ENCODE data around the gene IRF6. TPM values are rescaled to one million over a fixed set of nuclear protein-coding genes. Genes with fewer than 3 reads are reported as not detected.

The IRF6 gene
- polyA plus RNA-seq, 6 donors from 2014 or later, result 0.54 to 2.4 (median 1.8) TPM; not detected in 1

GRCh38 chr1:209835782-209836298 lies 29.9 kb upstream of the IRF6 start:
- Mint-ChIP-seq H3K4me1 (peaks cover 5 to 16% (median 14%) of the 10 kb centered on the region in 3 donors), H3K27me3 (no peaks in the 10 kb centered on the region), H3K27ac (peak overlapping the region in 1 of 6 donors; percentile 58)

GRCh38 chr1:209831615-209832014 lies 25.7 kb upstream of the IRF6 start:
- H3K27me3 Mint-ChIP-seq, result peaks cover 0 to 4% (median 0%) of the 10 kb centered on the region in 3 donors
- no peak overlapping the region for H3K27ac Mint-ChIP-seq
- peaks cover 41 to 44% of the 10 kb centered on the region in 2 donors for H3K36me3 Mint-ChIP-seq
- H3K4me1 Mint-ChIP-seq, result peaks cover 33 to 41% (median 34%) of the 10 kb centered on the region in 3 donors
- no peak overlapping the region for H3K4me3 Mint-ChIP-seq
- no peak for DNase-seq
- no peaks in the 10 kb centered on the region for H3K9me3 Mint-ChIP-seq
- no peak for ATAC-seq (ENCODE audit: low read depth in 2 of 2)

More at GRCh38 chr1:209835782-209836298, 29.9 kb upstream of the IRF6 start:
- no peak for ATAC-seq (ENCODE audit: low read depth in 2 of 2)
- DNase-seq, result no peak
- Mint-ChIP-seq H3K36me3 (peaks cover 54 to 57% of the 10 kb centered on the region in 2 donors), H3K9me3 (no peaks in the 10 kb centered on the region), H3K4me3 (no peak overlapping the region)

GRCh38 chr1:209830722-209831121 lies 24.8 kb upstream of the IRF6 start:
- Mint-ChIP-seq H3K4me3 (peak overlapping the region in 1 of 8 donors; percentile 62), H3K27ac (peak overlapping the region in 1 of 6 donors; percentile 5), H3K4me1 (peaks cover 33 to 41% (median 34%) of the 10 kb centered on the region in 3 donors), H3K9me3 (no peaks in the 10 kb centered on the region), H3K27me3 (peaks cover 0 to 7% (median 4%) of the 10 kb centered on the region in 3 donors), H3K36me3 (peaks cover 35 to 41% of the 10 kb centered on the region in 2 donors)
- DNase-seq, result no peak
- ATAC-seq (ENCODE audit: low read depth in 2 of 2), result no peak

DNA sequence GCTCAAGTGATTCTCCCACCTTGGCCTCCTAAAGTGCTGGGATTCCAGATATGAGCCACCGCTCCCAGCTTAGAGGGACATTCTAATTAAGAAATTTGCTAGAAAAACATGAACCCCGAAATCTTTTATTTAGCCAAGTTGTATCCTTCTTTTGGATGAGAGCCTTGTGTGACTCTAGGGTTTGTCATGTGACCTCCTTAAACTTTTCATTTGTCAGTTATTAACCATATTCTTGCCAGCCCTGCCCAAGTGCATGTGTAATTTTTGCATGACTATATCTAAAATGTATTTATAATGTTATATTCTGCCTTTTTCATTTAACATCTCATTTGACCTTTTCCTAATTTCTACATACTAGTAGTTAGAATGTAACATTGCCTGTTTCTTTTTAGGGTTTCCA lies 23.8 kb upstream of the IRF6 start:
- DNase-seq (no peak), ATAC-seq (ENCODE audit: low read depth in 2 of 2) (no peak)
- H3K4me1 Mint-ChIP-seq, result peaks cover 33 to 41% (median 34%) of the 10 kb centered on the region in 3 donors
- peak overlapping the region; percentile 16 to 91 (median 76) for H3K4me3 Mint-ChIP-seq
- peaks cover 4 to 13% (median 8%) of the 10 kb centered on the region in 3 donors for H3K27me3 Mint-ChIP-seq
- H3K36me3 Mint-ChIP-seq, result peaks cover 34 to 36% of the 10 kb centered on the region in 2 donors
- H3K27ac Mint-ChIP-seq, result peak overlapping the region in 3 of 6 donors; percentile 21 to 67 (median 55)
- H3K9me3 Mint-ChIP-seq, result no peaks in the 10 kb centered on the region

DNA sequence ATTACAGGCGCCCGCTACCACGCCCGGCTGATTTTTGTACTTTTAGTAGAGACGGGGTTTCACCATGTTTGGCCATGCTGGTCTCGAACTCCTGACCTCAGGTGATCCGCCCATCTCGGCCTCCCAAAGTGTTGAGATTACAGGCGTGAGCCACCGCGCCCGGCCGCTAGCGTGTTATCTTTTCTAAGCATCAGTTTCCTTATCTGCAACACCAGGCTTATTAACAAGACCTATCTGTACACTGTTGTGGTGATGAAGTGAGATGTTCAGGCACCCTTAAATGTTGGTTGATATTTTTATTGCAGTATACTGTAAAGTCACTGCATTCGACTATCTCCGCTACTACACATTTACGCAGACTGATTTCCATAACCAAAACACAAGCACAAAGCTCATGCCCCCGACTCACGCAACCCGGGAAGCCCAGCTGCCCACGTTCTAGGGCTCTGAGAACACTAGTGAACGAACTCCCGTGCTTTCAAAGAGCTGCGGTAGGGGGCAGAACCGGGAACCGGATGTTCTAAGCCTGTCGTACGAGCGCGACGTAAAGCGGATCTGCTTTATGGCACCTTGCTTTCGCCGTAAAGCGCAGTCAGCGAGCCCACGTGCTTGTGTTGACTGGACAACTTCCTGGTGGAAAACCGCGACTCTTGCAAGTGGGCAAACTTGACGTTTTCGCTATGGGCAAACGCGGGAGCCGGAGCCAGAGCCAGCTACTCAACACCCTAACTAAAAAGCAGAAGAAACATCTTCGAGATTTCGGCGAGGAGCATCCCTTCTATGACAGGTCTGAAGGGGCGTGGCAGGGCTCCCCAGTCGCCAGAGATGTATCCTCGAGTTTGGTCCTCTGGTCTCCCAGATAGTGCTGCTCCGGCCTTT lies 21.7 kb upstream of the IRF6 start, which contains the start of gene UTP25:
Gene UTP25, plus strand, starts transcription at position 589 of the 879 bp plus-strand sequence. Its CDS starts 92 bp downstream, at position 681.
- peaks cover 11 to 25% (median 14%) of the 10 kb centered on the region in 3 donors for H3K27me3 Mint-ChIP-seq
- peaks cover 33 to 46% (median 35%) of the 10 kb centered on the region in 3 donors for H3K4me1 Mint-ChIP-seq
- ATAC-seq (ENCODE audit: low read depth in 2 of 2) (peak; percentile 82 to 83), DNase-seq (peak; percentile 91)
- no peaks in the 10 kb centered on the region for H3K9me3 Mint-ChIP-seq
- peaks cover 18 to 19% of the 10 kb centered on the region in 2 donors for H3K36me3 Mint-ChIP-seq
- H3K27ac Mint-ChIP-seq, result peak within 1 kb of the TSS; percentile 66 to 98 (median 96)
- H3K4me3 Mint-ChIP-seq, result peak within 1 kb of the TSS; percentile 88 to 99 (median 96)

- H3K9me3 Mint-ChIP-seq, result no peaks in the 10 kb centered on the region
- H3K27me3 Mint-ChIP-seq, result peaks cover 19 to 42% (median 27%) of the 10 kb centered on the region in 3 donors
- DNase-seq, result no peak
- no peak for ATAC-seq (ENCODE audit: low read depth in 2 of 2)
- H3K36me3 Mint-ChIP-seq, result peaks cover 5 to 10% of the 10 kb centered on the region in 2 donors
- H3K27ac Mint-ChIP-seq, result peak overlapping the region in 1 of 6 donors; percentile 6
- H3K4me1 Mint-ChIP-seq, result peaks cover 28 to 43% (median 35%) of the 10 kb centered on the region in 3 donors
- peak overlapping the region in 3 of 8 donors; percentile 30 to 62 (median 44) for H3K4me3 Mint-ChIP-seq
These were observed 19.9 kb upstream of the IRF6 start for GRCh38 chr1:209825591-209826434.

DNA sequence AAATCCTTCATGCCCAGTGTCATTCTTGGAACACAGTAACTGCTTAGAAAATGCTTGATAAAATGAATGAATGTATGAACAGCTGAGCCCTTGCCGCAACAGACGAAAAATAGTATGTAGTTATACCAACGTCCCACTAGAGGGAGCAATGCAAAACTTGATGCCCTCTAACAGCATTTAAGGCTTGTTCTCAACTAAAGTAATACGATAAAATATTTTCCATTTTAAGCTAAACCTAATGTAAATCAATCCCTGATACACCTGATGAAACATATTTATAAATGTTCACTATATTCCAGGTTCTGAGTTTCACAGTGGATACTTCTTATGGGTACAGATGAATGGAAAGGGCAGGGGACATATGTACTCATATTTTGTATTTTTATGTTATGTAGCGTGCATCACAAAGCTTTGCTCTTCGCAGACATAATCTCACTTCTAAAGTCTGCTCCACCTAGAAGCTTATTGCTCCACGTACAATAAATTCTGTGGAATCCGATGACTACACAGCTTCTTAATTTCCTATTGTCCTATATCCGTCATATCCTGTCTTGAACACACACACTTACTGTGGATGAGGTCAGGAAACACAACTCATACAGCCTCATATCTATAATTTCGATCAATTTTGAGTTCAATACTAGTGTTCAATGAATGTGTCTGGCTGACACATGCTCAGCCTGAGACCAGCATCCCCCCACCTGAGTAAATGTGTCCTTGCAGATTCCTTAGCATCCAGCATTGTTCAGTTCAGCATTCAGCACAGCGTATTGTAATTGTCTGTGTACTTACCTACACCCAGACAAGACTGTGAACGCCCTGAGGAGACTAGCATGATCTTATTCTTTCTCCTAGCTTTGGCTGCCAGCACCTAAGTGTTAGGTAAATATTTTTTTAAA lies 17.4 kb upstream of the IRF6 start:
- peak in 1 of 2 donors; percentile 22 for ATAC-seq (ENCODE audit: low read depth in 2 of 2)
- H3K4me1 Mint-ChIP-seq, result peaks cover 13 to 22% (median 19%) of the 10 kb centered on the region in 3 donors
- no peak overlapping the region for H3K27ac Mint-ChIP-seq

DNA sequence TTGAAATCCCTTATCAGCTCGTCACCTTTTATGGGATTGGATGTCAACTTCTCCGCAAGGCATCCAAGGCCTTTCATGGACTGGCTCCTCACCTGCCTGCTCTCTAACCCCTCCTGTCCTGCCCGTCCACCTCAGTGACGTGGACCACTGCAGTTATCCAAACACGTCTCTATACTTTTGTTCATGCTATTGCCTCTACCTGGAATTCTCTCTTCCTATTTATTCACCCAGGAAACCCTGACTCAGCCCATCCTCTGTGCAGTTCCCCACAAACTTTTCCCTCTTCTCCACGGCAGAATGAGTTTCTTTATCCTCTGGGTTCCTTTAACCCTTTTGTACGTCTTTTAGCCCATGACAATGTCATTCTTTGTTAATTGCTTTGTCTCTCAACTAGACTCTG lies 16.8 kb upstream of the IRF6 start:
- peak overlapping the region in 2 of 6 donors; percentile 6 to 60 for H3K27ac Mint-ChIP-seq
- ATAC-seq (ENCODE audit: low read depth in 2 of 2) (no peak), DNase-seq (no peak)
- no peaks in the 10 kb centered on the region for H3K9me3 Mint-ChIP-seq
- H3K4me1 Mint-ChIP-seq, result peaks cover 8 to 15% (median 12%) of the 10 kb centered on the region in 3 donors
- H3K4me3 Mint-ChIP-seq, result no peak overlapping the region
- H3K36me3 Mint-ChIP-seq, result peaks cover 0 to 3% of the 10 kb centered on the region in 2 donors
- H3K27me3 Mint-ChIP-seq, result peaks cover 28 to 69% (median 54%) of the 10 kb centered on the region in 3 donors

More for the DNA sequence above, 17.4 kb upstream of the IRF6 start:
- H3K27me3 Mint-ChIP-seq, result peaks cover 27 to 63% (median 51%) of the 10 kb centered on the region in 3 donors
- no peaks in the 10 kb centered on the region for H3K9me3 Mint-ChIP-seq
- peak; percentile 41 for DNase-seq
- peaks cover 0 to 7% of the 10 kb centered on the region in 2 donors for H3K36me3 Mint-ChIP-seq
- H3K4me3 Mint-ChIP-seq, result no peak overlapping the region

DNA sequence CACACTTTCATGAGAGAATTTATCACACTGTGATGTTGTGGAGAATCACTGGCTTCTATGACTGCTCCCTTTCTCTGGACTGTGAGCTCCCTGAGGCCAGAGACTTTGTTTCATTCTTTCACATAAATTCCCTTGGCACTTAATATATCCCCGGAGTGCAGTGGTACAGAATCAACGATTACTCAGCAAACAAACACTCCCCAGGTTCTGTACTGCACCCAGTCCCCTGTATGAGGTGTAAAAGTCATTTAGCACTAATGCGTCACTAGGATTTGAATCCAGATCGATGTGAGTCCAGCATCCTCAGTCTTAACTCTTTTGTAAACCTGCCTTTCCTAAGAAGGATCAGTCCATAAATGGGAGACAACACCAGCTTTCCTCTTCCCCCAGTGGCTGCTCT lies 15.0 kb upstream of the IRF6 start:
- no peaks in the 10 kb centered on the region for H3K9me3 Mint-ChIP-seq
- H3K27me3 Mint-ChIP-seq, result peaks cover 32 to 74% (median 54%) of the 10 kb centered on the region in 3 donors
- no peak overlapping the region for H3K27ac Mint-ChIP-seq
- peaks cover 5 to 8% (median 5%) of the 10 kb centered on the region in 3 donors for H3K4me1 Mint-ChIP-seq
- ATAC-seq (ENCODE audit: low read depth in 2 of 2) (no peak), DNase-seq (no peak)
- no peaks in the 10 kb centered on the region for H3K36me3 Mint-ChIP-seq
- H3K4me3 Mint-ChIP-seq, result no peak overlapping the region

DNA sequence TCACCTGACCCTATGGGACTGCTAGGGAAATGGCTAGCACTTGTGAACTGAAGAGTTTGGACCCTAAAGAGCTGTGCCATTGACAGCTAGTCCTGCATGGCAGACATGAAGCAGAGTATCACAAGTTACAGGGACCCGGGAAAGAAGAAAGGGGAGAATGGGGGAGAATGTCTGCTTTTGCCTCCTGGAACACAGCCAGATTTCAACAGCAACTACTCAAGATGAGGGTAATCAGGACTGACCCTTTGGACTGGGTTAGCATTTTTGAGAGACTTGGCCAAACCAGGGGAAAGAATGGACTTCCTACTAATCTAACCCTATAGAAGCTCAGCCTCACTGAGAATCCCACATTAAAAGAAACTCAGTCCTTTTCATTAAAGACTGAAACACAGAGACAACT lies 13.1 kb upstream of the IRF6 start:
- Mint-ChIP-seq H3K36me3 (no peaks in the 10 kb centered on the region), H3K27ac (peak overlapping the region in 1 of 6 donors; percentile 27), H3K9me3 (no peaks in the 10 kb centered on the region), H3K4me1 (peaks cover 5 to 8% (median 5%) of the 10 kb centered on the region in 3 donors), H3K27me3 (peaks cover 32 to 65% (median 46%) of the 10 kb centered on the region in 3 donors), H3K4me3 (no peak overlapping the region)
- no peak for DNase-seq
- no peak for ATAC-seq (ENCODE audit: low read depth in 2 of 2)

DNA sequence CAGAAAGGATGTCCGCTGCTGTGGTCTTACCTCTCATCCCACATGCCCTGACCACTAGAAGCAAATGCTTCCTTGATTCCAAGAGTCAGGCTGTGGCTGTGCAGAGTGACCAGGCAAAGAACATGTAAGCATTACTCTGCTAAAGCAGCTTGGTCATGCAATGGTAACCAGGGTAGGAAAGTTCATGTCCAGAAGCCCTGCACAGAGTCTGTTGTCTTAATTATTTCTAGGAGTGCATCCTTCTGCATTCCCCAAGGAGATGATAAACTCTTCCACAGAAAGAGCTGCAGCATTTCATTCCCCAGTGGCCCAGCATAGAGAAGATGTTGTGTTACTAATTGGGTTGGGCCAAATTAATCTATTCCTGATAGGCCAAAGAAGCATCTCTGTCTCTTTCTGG lies 11.7 kb upstream of the IRF6 start:
- ATAC-seq (ENCODE audit: low read depth in 2 of 2) (no peak), DNase-seq (no peak)
- Mint-ChIP-seq H3K4me1 (peaks cover 0 to under 1% (median under 1%) of the 10 kb centered on the region in 3 donors), H3K9me3 (no peaks in the 10 kb centered on the region), H3K36me3 (no peaks in the 10 kb centered on the region), H3K27ac (no peak overlapping the region), H3K27me3 (peaks cover 32 to 61% (median 40%) of the 10 kb centered on the region in 3 donors), H3K4me3 (no peak overlapping the region)

DNA sequence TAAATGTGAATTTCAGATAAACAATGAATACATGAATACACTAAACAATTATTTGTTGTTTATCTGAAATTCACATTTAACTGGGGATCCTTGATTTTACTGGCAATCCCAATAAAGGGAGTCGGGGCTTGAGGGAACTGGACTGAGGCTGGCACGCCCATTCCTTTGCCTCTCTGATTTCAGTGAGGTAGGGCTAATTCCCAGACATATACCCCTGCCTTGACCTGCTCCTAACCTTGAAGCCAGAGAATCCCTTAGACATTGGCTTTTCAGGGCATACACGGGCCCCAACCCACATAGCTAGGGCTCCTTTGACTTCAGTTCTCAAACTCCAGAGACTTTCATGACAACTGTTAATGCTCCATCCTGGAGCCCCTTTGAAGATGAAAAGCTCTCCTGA lies 11.0 kb upstream of the IRF6 start:
- peaks cover 34 to 55% (median 36%) of the 10 kb centered on the region in 3 donors for H3K27me3 Mint-ChIP-seq
- H3K4me1 Mint-ChIP-seq, result no peaks in the 10 kb centered on the region
- no peak overlapping the region for H3K4me3 Mint-ChIP-seq
- ATAC-seq (ENCODE audit: low read depth in 2 of 2) (no peak), DNase-seq (no peak)
- no peaks in the 10 kb centered on the region for H3K9me3 Mint-ChIP-seq
- H3K36me3 Mint-ChIP-seq, result no peaks in the 10 kb centered on the region
- H3K27ac Mint-ChIP-seq, result no peak overlapping the region
